Activated T-cell treated with anti-CD3 and anti-CD28 coated beads, Interleukin-2, amount 50 U/mL, for 72 hours (primary cell): ENCODE data around the gene ATP13A5. TPM values are rescaled to one million over a fixed set of nuclear protein-coding genes. Genes with fewer than 3 reads are reported as not detected.

Source experiments
- ATAC-seq, 2 donors: fragments of 150-1000 bp; cut with Tn5 transposase; replicated peaks in 1 of 2; 2 replicates each; pipeline ENCODE4 v1.10.0; 2021; ENCODE audit warnings: moderate library complexity in 2 of 2, mild to moderate bottlenecking in 1 of 2
- DNase-seq, 2 donors: peaks; one replicate each; pipeline ENCODE4 v3.0.0; 2021 to 2022; ENCODE audit warnings: mixed read lengths in 1 of 2
- H3K27ac Mint-ChIP-seq: one replicate; pipeline ENCODE4 v1.8.0; 2022; ENCODE audit warnings: mild to moderate bottlenecking, moderate library complexity, mixed read lengths
- H3K27me3 Mint-ChIP-seq: one replicate; pipeline ENCODE4 v1.8.0; 2022; ENCODE audit warnings: low read depth, mixed read lengths
- H3K36me3 Mint-ChIP-seq, 2 donors: one replicate each; pipeline ENCODE4 v1.8.0; 2022; ENCODE audit warnings: mixed read lengths in 2 of 2, mild to moderate bottlenecking in 1 of 2; ENCODE audit not compliant: insufficient read depth in 2 of 2
- H3K4me1 Mint-ChIP-seq: one replicate; pipeline ENCODE4 v1.8.0; 2022; ENCODE audit warnings: low read depth, mixed read lengths
- H3K4me3 Mint-ChIP-seq, 2 donors: one replicate each; pipeline ENCODE4 v1.8.0; 2022; ENCODE audit warnings: mild to moderate bottlenecking in 2 of 2, mixed read lengths in 2 of 2, moderate library complexity in 2 of 2
- H3K9me3 Mint-ChIP-seq, 2 donors: one replicate each; pipeline ENCODE4 v1.8.0; 2022; ENCODE audit warnings: mixed read lengths in 2 of 2
- total RNA-seq, 2 donors: library from RNA; stranded (reverse); gene quantifications; one replicate each; pipeline ENCODE4 v1.2.3, GENCODE V29; 2022

ATP13A5 gene
- total RNA-seq, 2 donors from 2014 or later: not detected

- H3K4me1 Mint-ChIP-seq: no peaks in the 10 kb centered on the region
- no peak overlapping the region for H3K4me3 Mint-ChIP-seq
- no peak overlapping the region for H3K27ac Mint-ChIP-seq
- DNase-seq (no peak), ATAC-seq (no peak)
- H3K27me3 Mint-ChIP-seq: peaks cover 26% of the 10 kb centered on the region
- peaks cover 0 to under 1% of the 10 kb centered on the region in 2 donors for H3K9me3 Mint-ChIP-seq
- H3K36me3 Mint-ChIP-seq: no peaks in the 10 kb centered on the region
Measured at GRCh38 chr3:193237030-193237429, 141.5 kb downstream of the ATP13A5 start.

- no peaks in the 10 kb centered on the region for H3K9me3 Mint-ChIP-seq
- peaks cover 22% of the 10 kb centered on the region for H3K27me3 Mint-ChIP-seq
- H3K27ac Mint-ChIP-seq: no peak overlapping the region
- no peak overlapping the region for H3K4me3 Mint-ChIP-seq
- ATAC-seq (no peak), DNase-seq (no peak)
- no peaks in the 10 kb centered on the region for H3K36me3 Mint-ChIP-seq
- no peaks in the 10 kb centered on the region for H3K4me1 Mint-ChIP-seq
Measured at GRCh38 chr3:193236599-193236998, 142.0 kb downstream of the ATP13A5 start.

- DNase-seq (no peak), ATAC-seq (no peak)
- Mint-ChIP-seq H3K4me1 (no peaks in the 10 kb centered on the region), H3K4me3 (no peak overlapping the region), H3K27me3 (peaks cover 11% of the 10 kb centered on the region), H3K36me3 (no peaks in the 10 kb centered on the region), H3K9me3 (no peaks in the 10 kb centered on the region), H3K27ac (no peak overlapping the region)
Measured at GRCh38 chr3:193231201-193231600, 147.4 kb downstream of the ATP13A5 start.

- Mint-ChIP-seq H3K4me1 (no peaks in the 10 kb centered on the region), H3K27me3 (peaks cover 11% of the 10 kb centered on the region), H3K36me3 (no peaks in the 10 kb centered on the region), H3K9me3 (no peaks in the 10 kb centered on the region), H3K4me3 (no peak overlapping the region), H3K27ac (no peak overlapping the region)
- no peak for ATAC-seq
- DNase-seq: no peak
Measured at GRCh38 chr3:193230610-193231009, 147.9 kb downstream of the ATP13A5 start.

- Mint-ChIP-seq H3K36me3 (no peaks in the 10 kb centered on the region), H3K27ac (no peak overlapping the region), H3K4me1 (no peaks in the 10 kb centered on the region), H3K9me3 (no peaks in the 10 kb centered on the region), H3K4me3 (no peak overlapping the region), H3K27me3 (peaks cover 11% of the 10 kb centered on the region)
- DNase-seq (no peak), ATAC-seq (no peak)
Measured at GRCh38 chr3:193229851-193230420, 148.6 kb downstream of the ATP13A5 start.

- Mint-ChIP-seq H3K27ac (no peak overlapping the region), H3K27me3 (peaks cover 8% of the 10 kb centered on the region), H3K9me3 (no peaks in the 10 kb centered on the region), H3K36me3 (no peaks in the 10 kb centered on the region), H3K4me1 (no peaks in the 10 kb centered on the region), H3K4me3 (no peak overlapping the region)
- no peak for ATAC-seq
- DNase-seq: no peak
Measured at GRCh38 chr3:193228206-193228605, 150.3 kb downstream of the ATP13A5 start.

GRCh38 chr3:193225302-193226125 is 153.0 kb downstream of the ATP13A5 start:
- H3K27me3 Mint-ChIP-seq: peaks cover 6% of the 10 kb centered on the region
- ATAC-seq (no peak), DNase-seq (no peak)
- no peaks in the 10 kb centered on the region for H3K36me3 Mint-ChIP-seq
- H3K4me1 Mint-ChIP-seq: no peaks in the 10 kb centered on the region
- H3K27ac Mint-ChIP-seq: no peak overlapping the region
- H3K9me3 Mint-ChIP-seq: no peaks in the 10 kb centered on the region
- no peak overlapping the region for H3K4me3 Mint-ChIP-seq

Other genes with a start within 250 kb of the ATP13A5 start
- not detected for gene PLAAT1, start 137.5 kb downstream of the ATP13A5 start, total RNA-seq
- gene ATP13A4, start 176.1 kb upstream of the ATP13A5 start, total RNA-seq: 1 to 10 TPM; 3.2 to 5.1 TPM
- gene OPA1, start 214.5 kb upstream of the ATP13A5 start, total RNA-seq: 10 to 100 TPM; 67.5 to 76.6 TPM